Muscle of leg (tissue), 11 donors: ENCODE data around the gene KIF16B. TPM values are rescaled to one million over a fixed set of nuclear protein-coding genes. Genes with fewer than 3 reads are reported as not detected.
"Not testable (repeated sequence)": the region's sequence is repeated elsewhere in the genome, so short reads cannot be mapped to it uniquely, and the experiment has no call there.

Experiments
- DNase-seq: peaks from one replicate; pipeline ENCODE4 v3.0.0; 2013
- H3K27ac ChIP-seq: one replicate; pipeline ENCODE4 v1.5.1; 2013; ENCODE audit warnings: mild to moderate bottlenecking, low read length, control low read depth
- H3K27me3 ChIP-seq: one replicate; pipeline ENCODE4 v1.6.1; 2013; ENCODE audit warnings: low read length; ENCODE audit not compliant: control insufficient read depth, insufficient read depth
- H3K36me3 ChIP-seq: one replicate; pipeline ENCODE4 v1.6.1; 2013; ENCODE audit warnings: low read length; ENCODE audit not compliant: control insufficient read depth, insufficient read depth
- H3K4me1 ChIP-seq: one replicate; pipeline ENCODE4 v1.6.1; 2013; ENCODE audit warnings: low read length; ENCODE audit not compliant: control insufficient read depth, insufficient read depth
- H3K4me3 ChIP-seq: one replicate; pipeline ENCODE4 v1.5.1; 2013; ENCODE audit warnings: low read length, control low read depth
- H3K9me3 ChIP-seq: replicated peaks from 2 replicates; pipeline ENCODE4 v1.6.1; 2013; ENCODE audit warnings: low read depth, low read length; ENCODE audit not compliant: control insufficient read depth
- WGBS: methylation state at CpG from one replicate; pipeline ENCODE4 v1.1.5; 2013; ENCODE audit warnings: missing lambda C conversion rate; ENCODE audit not compliant: insufficient coverage; 5-methylcytosine and 5-hydroxymethylcytosine counted together
- polyA plus RNA-seq, 8 donors: library from polyadenylated mRNA; unstranded; fragments of 120-200 nt; gene quantifications; one replicate each; pipeline versions ENCODE4 v1.2.1 to v1.2.3, GENCODE V29; 2013; ENCODE audit warnings: inconsistent platforms in 1 of 8, low replicate concordance in 1 of 8; ENCODE audit not compliant: insufficient read length in 8 of 8, insufficient read depth in 1 of 8
- total RNA-seq: library from RNA; stranded (reverse); fragments of 120-200 nt; gene quantifications from one replicate; pipeline ENCODE4 v1.2.4, GENCODE V29; 2013

The KIF16B gene
- total and polyA plus RNA-seq, 9 donors: 17.2 to 30.3 (median 24.7) TPM

DNA sequence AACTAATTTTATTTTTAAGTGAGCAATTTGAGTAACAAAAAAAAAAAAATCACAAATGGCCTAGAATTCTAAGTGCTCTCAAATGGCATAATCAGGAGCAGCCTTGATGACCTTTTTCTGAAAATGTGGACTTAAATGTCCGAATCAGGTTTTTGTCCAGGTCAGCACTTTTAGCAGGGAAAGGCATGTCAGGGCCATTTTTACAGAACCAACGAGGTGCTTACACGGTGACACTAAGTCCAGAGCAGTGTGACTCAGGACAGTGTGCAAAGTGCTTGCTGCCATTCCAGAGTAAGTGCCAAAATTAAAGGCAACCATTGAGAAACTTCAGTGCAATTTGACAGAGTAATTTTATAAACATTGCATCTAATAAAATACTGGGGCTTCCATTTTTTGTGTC, 127.8 kb downstream of the KIF16B start:
- no peaks in the 10 kb centered on the region for H3K36me3 ChIP-seq
- WGBS: 76% methylated on average over 3 of the region's 3 CpGs
- no peak for DNase-seq

DNA sequence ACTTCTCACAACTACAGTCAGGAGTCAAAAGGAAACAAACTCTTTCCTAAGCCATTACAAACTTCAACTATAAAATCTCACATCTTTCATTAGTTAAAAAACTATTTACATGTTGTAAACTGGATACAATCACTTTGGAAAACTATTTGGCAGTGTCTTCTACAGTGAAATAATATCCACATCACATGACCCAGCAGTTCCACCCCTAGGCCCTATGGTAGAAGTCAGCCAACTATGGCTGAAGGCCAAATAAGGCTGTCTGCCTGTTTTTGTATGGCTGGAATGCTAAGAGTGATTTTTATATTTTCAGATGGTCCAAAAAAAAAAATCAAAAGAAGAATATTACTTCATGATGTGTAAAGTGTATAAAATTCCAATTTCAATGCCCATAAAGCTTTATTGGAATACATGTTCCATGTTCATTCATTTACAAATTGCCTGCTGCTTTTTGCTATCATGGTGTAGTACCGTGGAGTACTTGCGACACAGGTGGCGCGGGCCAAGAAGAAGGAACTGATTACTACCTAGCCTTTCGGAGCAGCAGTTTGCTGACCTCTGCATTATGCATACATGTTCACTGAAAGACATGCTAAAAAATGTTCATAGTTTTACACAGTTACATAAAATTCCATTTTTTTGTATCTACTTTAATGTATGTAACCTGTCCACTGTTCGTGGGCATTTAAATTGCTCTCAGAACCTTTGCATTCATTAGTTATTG, 129.0 kb downstream of the KIF16B start:
- H3K4me3 ChIP-seq: no peak overlapping the region
- H3K27me3 ChIP-seq: no peaks in the 10 kb centered on the region
- WGBS: no CpG with 5 or more reads among the region's 6 CpGs

More for the DNA sequence above, 127.8 kb downstream of the KIF16B start:
- Histone ChIP-seq H3K4me1 (peaks cover 10% of the 10 kb centered on the region), H3K4me3 (no peak overlapping the region), H3K9me3 (no peaks in the 10 kb centered on the region), H3K27ac (no peak overlapping the region), H3K27me3 (no peaks in the 10 kb centered on the region)

DNA sequence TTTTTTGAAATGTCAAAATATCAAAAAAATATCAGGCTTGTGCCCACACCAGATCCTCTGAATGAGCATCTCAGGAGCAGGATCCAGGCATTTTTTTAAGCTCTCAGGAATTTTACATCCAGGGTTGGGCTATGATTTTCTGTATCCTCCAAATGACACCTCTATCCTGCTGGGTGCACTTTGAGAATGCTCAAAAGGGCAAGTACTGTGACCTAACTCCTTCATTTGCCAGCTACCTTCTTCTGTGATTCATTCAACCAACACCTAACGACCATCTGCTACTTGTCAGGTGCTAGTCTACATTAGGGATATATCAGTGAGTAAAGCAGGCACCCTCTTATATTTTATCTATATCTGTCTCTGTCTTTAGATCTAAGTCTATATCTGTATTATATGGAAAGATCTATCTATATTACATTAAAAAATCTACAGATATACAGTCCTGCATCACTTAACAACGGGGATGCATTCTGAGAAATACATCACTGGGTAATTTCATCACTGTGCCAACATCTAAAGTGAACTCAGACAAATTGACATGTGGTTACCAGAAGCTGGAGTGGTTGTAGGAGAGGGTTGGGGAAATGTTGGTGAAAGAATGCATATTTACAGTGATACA, 131.6 kb downstream of the KIF16B start:
- Histone ChIP-seq H3K9me3 (no peaks in the 10 kb centered on the region), H3K27ac (no peak overlapping the region), H3K4me3 (no peak overlapping the region), H3K36me3 (no peaks in the 10 kb centered on the region), H3K4me1 (peaks cover 25% of the 10 kb centered on the region), H3K27me3 (no peaks in the 10 kb centered on the region)
- DNase-seq: no peak
- no CpG with 5 or more reads among the region's 2 CpGs for WGBS

More for the DNA sequence above, 129.0 kb downstream of the KIF16B start:
- peak; percentile 94 for DNase-seq
- Histone ChIP-seq H3K9me3 (no peaks in the 10 kb centered on the region), H3K27ac (peak overlapping the region; percentile 15), H3K4me1 (peaks cover 14% of the 10 kb centered on the region), H3K36me3 (no peaks in the 10 kb centered on the region)

DNA sequence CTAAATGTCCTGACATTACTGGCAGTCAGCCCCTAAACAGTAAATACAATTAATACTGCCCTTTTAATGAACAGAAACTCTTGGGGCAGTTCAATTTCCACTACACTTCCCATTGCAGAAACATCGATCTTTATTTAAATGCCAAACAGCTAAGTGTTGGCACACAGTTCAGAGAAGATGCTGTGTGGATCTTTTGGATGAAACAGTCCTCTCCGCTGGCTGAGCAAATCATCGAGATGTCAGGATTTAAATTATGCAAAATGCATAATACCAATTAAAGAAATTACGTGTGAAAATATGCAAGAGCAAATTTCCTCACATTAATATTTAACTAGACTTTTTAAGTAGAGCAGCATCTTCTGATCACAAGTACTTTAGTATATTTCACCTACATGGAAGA, 132.6 kb downstream of the KIF16B start:
- Histone ChIP-seq H3K9me3 (no peaks in the 10 kb centered on the region), H3K4me3 (no peak overlapping the region), H3K27ac (no peak overlapping the region), H3K27me3 (no peaks in the 10 kb centered on the region), H3K4me1 (peaks cover 25% of the 10 kb centered on the region), H3K36me3 (no peaks in the 10 kb centered on the region)
- WGBS: no CpG with 5 or more reads among the region's 4 CpGs
- DNase-seq: no peak

DNA sequence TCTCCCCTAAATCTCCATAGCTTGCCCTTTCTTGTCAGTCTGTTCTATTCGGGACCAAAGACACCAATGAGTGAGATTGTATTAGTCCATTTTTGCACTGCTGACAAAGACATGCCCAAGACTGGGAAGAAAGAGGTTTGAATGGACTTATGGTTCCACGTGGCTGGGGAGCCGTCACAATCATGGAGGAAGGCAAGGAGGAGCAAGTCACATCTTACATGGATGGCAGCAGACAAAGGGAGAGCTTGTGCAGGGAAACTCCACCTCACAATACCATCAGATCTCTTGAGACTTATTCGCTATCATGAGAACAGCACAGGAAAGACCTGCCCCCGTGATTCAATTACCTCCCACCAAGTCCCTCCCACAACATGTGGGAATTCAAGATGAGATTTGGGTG, 133.7 kb downstream of the KIF16B start:
- H3K4me3 ChIP-seq, DNase-seq, H3K27me3 ChIP-seq, H3K9me3 ChIP-seq, H3K36me3 ChIP-seq: not testable (repeated sequence)
- no CpG with 5 or more reads among the region's 5 CpGs for WGBS
- Histone ChIP-seq H3K27ac (peak overlapping the region; percentile 69), H3K4me1 (peaks cover 22% of the 10 kb centered on the region)

DNA sequence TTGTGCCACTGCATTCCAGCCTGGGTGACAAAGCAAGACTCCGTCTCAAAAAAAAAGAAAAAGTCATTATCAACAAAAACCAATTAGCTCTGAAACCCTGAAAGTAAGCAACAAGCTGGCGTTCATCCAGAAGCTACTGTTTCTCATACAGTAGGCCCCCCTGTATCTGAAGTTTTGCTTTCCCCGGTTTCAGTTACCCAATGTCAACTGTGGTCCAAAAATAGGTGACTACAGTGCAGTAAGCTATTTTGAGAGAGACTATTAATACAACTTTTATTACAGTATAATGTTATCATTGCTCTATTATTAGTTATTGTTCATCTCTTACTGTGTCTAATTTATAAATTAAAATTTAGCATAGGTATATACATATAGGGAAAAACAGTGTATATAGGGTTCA, 135.1 kb downstream of the KIF16B start:
- no peaks in the 10 kb centered on the region for H3K9me3 ChIP-seq
- peaks cover 16% of the 10 kb centered on the region for H3K4me1 ChIP-seq
- H3K27ac ChIP-seq: peak overlapping the region; percentile 74
- WGBS: 80% methylated on average over 1 of the region's 3 CpGs
- DNase-seq: peak; percentile 68
- no peaks in the 10 kb centered on the region for H3K27me3 ChIP-seq
- H3K4me3 ChIP-seq: no peak overlapping the region
- H3K36me3 ChIP-seq: no peaks in the 10 kb centered on the region

DNA sequence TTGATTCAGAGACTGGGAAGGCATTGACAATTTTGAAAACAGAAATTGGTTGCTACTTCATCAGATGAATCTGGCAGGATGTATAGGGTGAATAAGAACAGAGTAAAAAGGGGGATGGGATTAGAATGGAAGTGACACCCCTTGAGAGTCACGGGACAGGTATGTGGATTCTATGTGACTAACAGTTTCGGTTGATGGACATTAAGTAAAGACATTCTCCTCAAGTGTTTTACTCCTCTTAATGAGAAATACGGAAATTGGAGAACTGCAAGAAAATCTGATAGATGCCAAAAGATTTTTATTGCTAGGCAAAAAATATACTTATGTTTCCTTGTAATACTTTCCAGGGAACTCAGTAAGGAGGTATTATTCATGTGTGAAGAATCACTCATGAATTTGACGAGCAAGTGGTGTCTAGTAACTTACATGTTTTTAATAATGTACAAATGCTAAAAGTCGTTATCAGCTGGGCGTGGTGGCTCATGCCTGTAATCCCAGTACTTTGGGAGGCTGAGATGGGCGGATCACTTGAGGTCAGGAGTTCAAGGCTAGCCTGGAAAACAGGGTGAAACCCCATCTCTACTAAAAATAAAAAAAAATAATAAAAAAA, 135.8 kb downstream of the KIF16B start:
- Histone ChIP-seq H3K27me3 (no peaks in the 10 kb centered on the region), H3K4me3 (no peak overlapping the region), H3K27ac (no peak overlapping the region), H3K36me3 (no peaks in the 10 kb centered on the region), H3K9me3 (no peaks in the 10 kb centered on the region), H3K4me1 (peaks cover 16% of the 10 kb centered on the region)
- WGBS: no CpG with 5 or more reads among the region's 7 CpGs
- DNase-seq: peak; percentile 11

DNA sequence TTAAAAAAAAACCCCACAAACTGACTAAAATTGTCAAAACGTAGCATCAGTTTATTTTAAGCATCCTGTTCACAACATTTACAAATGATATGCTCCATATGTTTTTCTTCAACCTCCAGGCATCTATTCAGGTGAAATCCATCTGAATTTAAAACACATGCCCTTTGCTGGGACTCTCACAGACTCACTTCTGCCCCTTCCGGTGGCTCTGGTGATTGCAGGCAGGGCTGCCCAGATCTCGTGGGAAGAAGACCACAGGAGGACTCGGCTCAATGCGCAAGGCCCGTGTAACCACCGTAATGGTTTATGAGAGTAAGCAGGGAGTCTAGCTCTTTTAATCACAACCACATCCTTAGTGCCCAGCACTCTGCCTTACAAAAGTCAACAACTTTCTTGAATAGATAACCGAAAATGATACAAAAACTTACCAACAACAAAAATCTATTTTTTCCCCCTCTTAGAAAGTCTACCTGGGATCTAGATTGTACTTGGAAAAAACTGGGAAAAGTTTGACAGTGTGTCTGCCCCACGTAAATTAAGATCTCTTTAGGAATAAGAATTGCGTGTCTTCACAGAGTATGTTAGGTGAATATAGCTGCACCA, 139.1 kb downstream of the KIF16B start:
- peak; percentile 30 for DNase-seq
- 59% methylated on average over 4 of the region's 10 CpGs for WGBS
- H3K27me3 ChIP-seq: no peaks in the 10 kb centered on the region
- H3K9me3 ChIP-seq: no peaks in the 10 kb centered on the region
- no peak overlapping the region for H3K4me3 ChIP-seq
- H3K36me3 ChIP-seq: no peaks in the 10 kb centered on the region
- H3K27ac ChIP-seq: no peak overlapping the region
- peaks cover 11% of the 10 kb centered on the region for H3K4me1 ChIP-seq

DNA sequence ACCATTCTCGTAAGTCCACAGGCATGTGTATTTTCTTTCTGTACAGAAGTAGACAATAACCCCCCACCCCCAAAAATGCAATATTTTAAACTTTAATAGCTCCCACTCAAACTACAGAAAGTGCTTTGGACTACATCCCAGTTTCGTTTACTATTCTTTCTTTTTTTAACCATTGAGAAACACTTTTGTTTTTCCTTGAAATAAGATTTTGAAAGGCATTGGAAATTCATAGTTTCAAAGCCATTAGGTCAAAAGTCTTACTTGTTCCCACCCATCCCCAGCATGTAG, 140.0 kb downstream of the KIF16B start:
- peaks cover 1% of the 10 kb centered on the region for H3K36me3 ChIP-seq
- no peaks in the 10 kb centered on the region for H3K27me3 ChIP-seq
- H3K4me1 ChIP-seq: peaks cover 4% of the 10 kb centered on the region
- no peak for DNase-seq
- H3K27ac ChIP-seq: no peak overlapping the region
- H3K4me3 ChIP-seq: no peak overlapping the region
- no peaks in the 10 kb centered on the region for H3K9me3 ChIP-seq
- no CpG with 5 or more reads among the region's 2 CpGs for WGBS
